GM13977 (cell line): ENCODE results near the gene NEBL.

Source experiments
- DNase-seq: peaks from one replicate; pipeline ENCODE4 v3.0.0; 2012; ENCODE audit warnings: low spot score
- in situ Hi-C: fragments of 300-500 bp; cut with MboI; formaldehyde crosslinking; loops from one replicate; pipeline ENCODE4 v1.12.0; 2022; ENCODE audit warnings: low sequenced_read_pairs, low pct_unique_long_range_greater_than_20kb, mixed read lengths, inconsistent platforms; ENCODE audit not compliant: unreplicated experiment
- TF ChIP-seq, protein P1 (sequence below): IDR thresholded peaks from 2 replicates; pipeline ENCODE4 v1.5.1; 2012; ENCODE audit warnings: mild to moderate bottlenecking, control low read depth; ENCODE audit not compliant: insufficient read depth; ENCODE audit errors: extremely low read depth, missing control alignments

The NEBL gene

DNA sequence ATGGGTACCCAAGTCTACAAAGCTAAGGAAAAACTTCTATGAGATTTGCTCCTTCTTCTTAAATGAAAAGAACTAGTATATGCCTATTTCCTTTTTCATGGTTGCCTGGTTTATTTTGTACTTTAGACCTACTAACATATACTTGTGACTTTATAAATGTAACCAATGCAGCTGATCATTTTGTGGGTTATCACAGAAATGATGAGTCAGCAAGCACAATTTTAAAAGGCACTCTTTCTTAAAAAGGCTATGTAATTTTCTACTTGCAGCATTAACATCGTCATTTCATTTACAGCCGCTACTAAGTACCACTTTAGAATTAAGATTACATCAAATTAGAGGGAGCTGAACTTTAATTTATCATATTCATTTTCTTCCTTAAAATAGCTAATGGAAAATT, 13.6 kb downstream of the NEBL start:
- in situ Hi-C loops, result no loop called here
- TF ChIP-seq, protein P1, sequence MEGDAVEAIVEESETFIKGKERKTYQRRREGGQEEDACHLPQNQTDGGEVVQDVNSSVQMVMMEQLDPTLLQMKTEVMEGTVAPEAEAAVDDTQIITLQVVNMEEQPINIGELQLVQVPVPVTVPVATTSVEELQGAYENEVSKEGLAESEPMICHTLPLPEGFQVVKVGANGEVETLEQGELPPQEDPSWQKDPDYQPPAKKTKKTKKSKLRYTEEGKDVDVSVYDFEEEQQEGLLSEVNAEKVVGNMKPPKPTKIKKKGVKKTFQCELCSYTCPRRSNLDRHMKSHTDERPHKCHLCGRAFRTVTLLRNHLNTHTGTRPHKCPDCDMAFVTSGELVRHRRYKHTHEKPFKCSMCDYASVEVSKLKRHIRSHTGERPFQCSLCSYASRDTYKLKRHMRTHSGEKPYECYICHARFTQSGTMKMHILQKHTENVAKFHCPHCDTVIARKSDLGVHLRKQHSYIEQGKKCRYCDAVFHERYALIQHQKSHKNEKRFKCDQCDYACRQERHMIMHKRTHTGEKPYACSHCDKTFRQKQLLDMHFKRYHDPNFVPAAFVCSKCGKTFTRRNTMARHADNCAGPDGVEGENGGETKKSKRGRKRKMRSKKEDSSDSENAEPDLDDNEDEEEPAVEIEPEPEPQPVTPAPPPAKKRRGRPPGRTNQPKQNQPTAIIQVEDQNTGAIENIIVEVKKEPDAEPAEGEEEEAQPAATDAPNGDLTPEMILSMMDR, result no peak
- no peak for DNase-seq

DNA sequence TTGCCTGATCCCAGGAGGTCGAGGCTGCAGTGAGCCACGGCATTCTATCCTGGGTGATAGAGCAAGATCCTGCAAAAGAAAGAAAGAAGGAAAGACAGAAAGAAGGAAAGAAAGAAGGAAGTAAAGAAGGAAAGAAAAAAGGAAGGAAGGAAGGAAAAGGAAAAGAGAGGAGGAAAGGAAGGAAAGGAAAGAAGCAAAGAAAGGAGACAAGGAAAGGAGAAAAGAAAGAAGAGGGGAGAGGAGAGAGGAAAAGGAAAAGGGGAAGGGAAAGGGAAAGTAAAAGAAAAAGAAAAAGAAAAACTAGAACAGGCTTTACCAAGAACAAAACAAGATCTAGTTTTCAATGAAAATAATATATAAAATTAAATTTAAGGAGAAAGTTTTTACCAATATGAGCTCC, 15.0 kb downstream of the NEBL start:
- in situ Hi-C loops, result no loop called here
- no peak for DNase-seq
- TF ChIP-seq, protein P1, result no peak

DNA sequence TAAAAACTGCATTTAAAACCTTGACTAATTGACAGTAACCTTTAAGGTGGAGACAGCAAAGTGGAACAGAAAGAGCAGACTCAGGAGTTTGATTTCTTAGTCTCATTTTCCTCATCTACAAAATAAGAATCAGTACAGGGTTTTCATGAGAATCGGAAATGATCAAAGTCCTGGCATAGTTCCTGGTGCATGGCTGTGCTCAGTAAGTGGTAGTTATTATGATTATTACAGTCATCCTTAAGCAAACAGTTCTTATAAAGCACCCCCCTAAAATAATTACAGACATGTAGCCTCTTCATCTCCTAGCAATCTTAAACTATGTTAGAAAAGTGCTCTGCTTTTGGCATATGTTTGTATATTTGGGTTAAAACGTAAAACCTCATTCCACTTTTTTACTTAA, 18.0 kb downstream of the NEBL start:
- in situ Hi-C loops, result no loop called here
- TF ChIP-seq, protein P1, result no peak

DNA sequence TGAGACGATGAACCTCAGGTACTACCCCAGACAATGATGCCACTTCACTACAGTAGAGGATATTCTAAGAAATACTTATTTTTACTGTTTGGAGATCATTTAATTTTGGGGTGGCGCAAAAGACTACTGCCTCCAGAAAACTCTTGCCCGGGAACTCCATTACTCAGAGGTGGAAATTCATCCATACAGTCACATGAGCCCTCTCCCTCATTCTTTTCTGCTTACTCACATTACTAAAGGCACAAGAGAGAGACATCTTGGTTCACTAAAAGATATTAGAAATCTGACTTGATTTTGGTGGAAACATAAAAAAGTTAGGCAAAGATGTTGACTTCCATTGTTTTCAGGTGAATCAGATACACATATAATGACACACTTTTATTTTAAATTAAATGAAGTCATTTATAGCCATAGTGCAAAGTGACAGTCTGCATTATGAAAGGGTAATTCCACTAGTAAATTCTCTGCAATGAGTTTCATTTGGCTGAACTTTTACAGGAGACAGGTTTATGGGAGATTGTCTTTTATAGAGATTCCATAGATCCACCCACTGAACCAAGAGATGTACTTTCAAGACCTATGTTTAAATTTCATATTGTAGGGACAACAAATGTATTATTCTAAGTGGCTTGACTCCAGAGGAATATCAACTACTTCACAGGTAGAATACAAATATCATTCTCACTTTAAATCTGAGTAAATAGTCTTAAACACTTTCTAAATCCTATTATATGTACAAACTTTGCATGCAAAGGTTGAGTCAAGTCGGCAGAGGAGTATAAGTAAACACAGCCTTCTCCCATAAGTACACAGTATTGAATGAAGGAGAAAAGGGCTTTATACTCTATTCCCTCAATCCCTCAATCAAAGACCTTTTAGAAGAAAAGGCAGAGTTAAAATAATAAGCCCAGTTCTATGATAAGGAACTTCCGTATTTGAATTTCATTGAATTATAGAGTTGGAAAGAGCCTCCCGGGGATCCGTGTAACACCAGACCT, 18.8 kb downstream of the NEBL start:
- DNase-seq, result no peak
- in situ Hi-C loops, result no loop called here
- TF ChIP-seq, protein P1, result no peak

More for the DNA sequence above, 18.0 kb downstream of the NEBL start:
- no peak for DNase-seq

DNA sequence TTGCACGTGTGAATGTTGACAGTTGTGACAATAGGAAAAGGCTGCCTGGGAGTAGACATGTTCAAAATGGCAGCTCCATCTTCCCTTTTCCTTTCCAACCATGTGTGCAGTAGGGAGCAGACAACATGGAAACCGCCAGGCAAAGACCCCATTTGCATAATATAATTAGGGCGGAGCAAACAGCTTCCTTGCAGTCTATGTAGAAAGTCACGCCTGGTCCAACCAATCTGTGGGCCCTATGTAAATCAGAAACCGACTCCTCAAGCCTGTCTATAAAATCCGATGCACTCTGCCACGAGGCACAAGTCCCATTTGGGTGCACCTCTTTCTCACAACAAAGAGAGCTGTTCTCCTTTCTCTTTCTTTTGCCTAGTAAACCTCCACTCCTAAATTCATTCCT, 19.6 kb downstream of the NEBL start:
- no peak for DNase-seq
- in situ Hi-C loops, result no loop called here
- TF ChIP-seq, protein P1, result no peak

DNA sequence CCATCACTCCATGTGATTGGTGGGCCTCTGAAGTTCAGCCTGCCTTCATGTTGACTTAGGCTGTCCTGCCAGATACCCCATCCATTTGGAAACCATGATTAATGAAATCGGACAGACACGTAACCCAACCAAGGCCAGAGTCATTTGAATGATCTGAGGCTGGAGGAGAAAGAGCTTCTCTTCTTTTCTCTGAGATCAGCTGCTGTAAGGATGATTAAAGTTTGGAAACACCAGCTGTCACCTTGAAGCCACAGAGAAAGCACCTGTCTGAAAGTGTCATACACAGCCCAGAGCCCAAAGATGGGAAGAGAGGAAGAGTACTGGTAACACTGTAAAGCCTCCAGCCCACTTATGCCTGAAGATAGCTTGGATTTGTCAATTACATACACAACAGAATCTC, 22.9 kb downstream of the NEBL start:
- TF ChIP-seq, protein P1, result no peak
- DNase-seq, result no peak
- in situ Hi-C loops, result loop anchor here (25.0 kb wide), 1 partner anchor 388 kb away; no protein-coding TSS in a partner anchor
